Adrenal gland (tissue), 12 donors: ENCODE measurements around the gene GRK6. TPM values are rescaled to one million over a fixed set of nuclear protein-coding genes. Genes with fewer than 3 reads are reported as not detected.

Source experiments
- DNase-seq, 7 donors: peaks; one replicate each; pipeline ENCODE4 v3.0.0-alpha.2; 2019 to 2020
- H3K27ac ChIP-seq, 5 donors: fragments of 200-600 bp; sonication (generic) in 4 of 5; 1 replicate in 3 of 5; 2 replicates in 2 of 5; pipeline versions ENCODE4 v1.5.1 to v1.8.0; 2016 to 2020; ENCODE audit warnings: mild to moderate bottlenecking in 1 of 5
- H3K27me3 ChIP-seq: fragments of 200-600 bp; 2 replicates; pipeline ENCODE4 v1.8.0; 2021
- H3K36me3 ChIP-seq, 2 donors: fragments of 200-600 bp; replicated peaks in 1 of 2; 1 replicate in 1 of 2; 2 replicates in 1 of 2; pipeline versions ENCODE4 v1.5.1 to v1.8.0; 2018 to 2022
- H3K4me1 ChIP-seq, 2 donors: fragments of 200-600 bp; replicated peaks in 1 of 2; 1 replicate in 1 of 2; 2 replicates in 1 of 2; pipeline versions ENCODE4 v1.5.1 to v1.8.0; 2018 to 2021
- H3K4me3 ChIP-seq, 4 donors: fragments of 200-600 bp; sonication (generic) in 3 of 4; one replicate each; pipeline ENCODE4 v1.5.1; 2016 to 2018
- H3K9me3 ChIP-seq, 3 donors: fragments of 200-600 bp; sonication (generic) in 1 of 3; replicated peaks in 1 of 3; 1 replicate in 2 of 3; 2 replicates in 1 of 3; pipeline versions ENCODE4 v1.5.1 to v1.8.0; 2016 to 2021
- CTCF ChIP-seq, 6 experiments: fragments of 450-650 bp in 4 of 6; fragments of 200-600 bp in 2 of 6; sonication (generic) in 1 of 6; IDR thresholded peaks; 1 replicate in 5 of 6; 2 replicates in 1 of 6; pipeline versions ENCODE4 v1.5.1 to v1.8.0; 2016 to 2021; ENCODE audit warnings: antibody characterized with exemption in 6 of 6, mild to moderate bottlenecking in 2 of 6, moderate library complexity in 1 of 6
- POLR2A ChIP-seq, 2 donors: fragments of 450-650 bp; IDR thresholded peaks; one replicate each; pipeline ENCODE4 v1.6.1; 2017; ENCODE audit warnings: antibody characterized with exemption in 2 of 2, mild to moderate bottlenecking in 2 of 2, moderate library complexity in 1 of 2
- WGBS, 4 donors: extraction: QIAGEN DNeasy Blood & Tissue Kit in 2 of 4; methylation state at CpG; one replicate each; pipeline versions ENCODE4 v1.1.5 to v1.1.7; 2013 to 2017; 5-methylcytosine and 5-hydroxymethylcytosine counted together
- intact Hi-C, 2 donors: fragments of 100-400 bp; cut with DNase I; formaldehyde crosslinking; loops; one replicate each; pipeline versions ENCODE4 v1.14.1 to v1.15.0; 2022 to 2023
- polyA plus RNA-seq, 3 donors: library from polyadenylated mRNA; stranded (reverse); fragments of 200-250 nt in 2 of 3; fragments of 350-450 nt in 1 of 3; fragmentation: Illumina TruSeq in 1 of 3; extraction: RNeasy Lipid Tissue Mini Kit (QIAGEN cat#74804) in 1 of 3; gene quantifications; one replicate each; pipeline ENCODE4 v1.2.3, GENCODE V29; 2013 to 2014
- total RNA-seq, 9 donors: library from RNA; depleted of rRNA in 4 of 9; stranded (reverse); fragments of >200 nt in 4 of 9; fragments of 120-200 nt in 1 of 9; fragmentation: NEBNext Ultra II Directional in 1 of 9; extraction: Animal tissue kit (Norgen Biotek cat#: 25700) in 1 of 9; gene quantifications; one replicate each; pipeline versions ENCODE4 v1.1.0 to v1.2.4, GENCODE V29; 2013 to 2023
- donor health status: healthy with polysubstance abuse.
- donor health status: Bipolar disorder and iron deficiency.
- donor health status: DM: yes; HTN: yes; CAD: no.
- donor health status: DM: no; HTN: no; CAD: no.
- donor health status: DM: no; HTN: no; CAD: no.
- donor health status: DM: yes; HTN: yes; CAD: no.

GRK6 gene
- total and polyA plus RNA-seq, 12 donors: 3.5 to 31.9 (median 21.7) TPM

GRCh38 chr5:177454397-177455035, 28.0 kb downstream of the GRK6 start:
- TF ChIP-seq CTCF (IDR thresholded peaks at IDR 0.05): peak; percentile 72 to 98 (median 86)
- TF ChIP-seq POLR2A (IDR thresholded peaks at IDR 0.05): no peak
- peak; percentile 88 to 96 (median 93) for DNase-seq
- Histone ChIP-seq H3K4me3 (peak overlapping the region in 2 of 4 donors; percentile 8 to 71), H3K9me3 (no peaks in the 10 kb centered on the region), H3K36me3 (no peaks in the 10 kb centered on the region), H3K27ac (peak overlapping the region in 2 of 5 donors; percentile 61 to 74), H3K27me3 (no peaks in the 10 kb centered on the region), H3K4me1 (peaks cover 14 to 29% of the 10 kb centered on the region in 2 donors)
- intact Hi-C loops: loop anchor here (2.0 to 10.0 kb wide), 5 partner anchors 48 to 140 kb away; partner anchors contain the start of gene MXD3 (in 1 of the 2)
- WGBS, 4 donors: 0% methylated on average over 4 to 84 of the region's 84 CpGs

GRCh38 chr5:177455036-177455660, 28.7 kb downstream of the GRK6 start:
- no peaks in the 10 kb centered on the region for H3K9me3 ChIP-seq
- H3K27ac ChIP-seq: peak overlapping the region in 2 of 5 donors; percentile 61 to 74
- peak overlapping the region in 2 of 4 donors; percentile 16 to 71 for H3K4me3 ChIP-seq
- 0 to 20% (median 0%) methylated on average over 1 to 80 of the region's 80 CpGs for WGBS, 4 donors
- no peaks in the 10 kb centered on the region for H3K36me3 ChIP-seq
- H3K4me1 ChIP-seq: peaks cover 14 to 29% of the 10 kb centered on the region in 2 donors
- H3K27me3 ChIP-seq: no peaks in the 10 kb centered on the region
- intact Hi-C loops: loop anchor here (2.0 to 10.0 kb wide), 5 partner anchors 47 to 140 kb away; partner anchors contain the start of gene MXD3 (in 1 of the 2)
- DNase-seq: peak; percentile 58 to 85 (median 67)
- TF ChIP-seq POLR2A (IDR thresholded peaks at IDR 0.05) (no peak), CTCF (IDR thresholded peaks at IDR 0.05) (peak in 5 of 6 experiments; percentile 17 to 77 (median 57))

- no peaks in the 10 kb centered on the region for H3K36me3 ChIP-seq
- intact Hi-C loops: loop anchor here (2.0 to 10.0 kb wide), 5 partner anchors 46 to 141 kb away; partner anchors contain the start of gene MXD3 (in 1 of the 2)
- peak; percentile 91 to 97 (median 93) for DNase-seq
- 0 to 1% (median 1%) methylated on average over 12 to 76 of the region's 76 CpGs for WGBS, 4 donors
- TF ChIP-seq POLR2A (IDR thresholded peaks at IDR 0.05) (no peak), CTCF (IDR thresholded peaks at IDR 0.05) (peak; percentile 69 to 97 (median 84))
- peak overlapping the region in 2 of 4 donors; percentile 16 to 71 for H3K4me3 ChIP-seq
- no peaks in the 10 kb centered on the region for H3K27me3 ChIP-seq
- peaks cover 14 to 29% of the 10 kb centered on the region in 2 donors for H3K4me1 ChIP-seq
- H3K27ac ChIP-seq: peak overlapping the region in 2 of 5 donors; percentile 61 to 74
- H3K9me3 ChIP-seq: no peaks in the 10 kb centered on the region
Measured at GRCh38 chr5:177455661-177456590, 29.4 kb downstream of the GRK6 start.
